Measurements from ENCODE around the gene PCDHGC3. TPM values are rescaled to one million over a fixed set of nuclear protein-coding genes. Genes with fewer than 3 reads are reported as not detected.

Gene PCDHGC3
- total RNA-seq, 2 donors from 2014 or later, result 13.1 to 22.2 TPM

DNA sequence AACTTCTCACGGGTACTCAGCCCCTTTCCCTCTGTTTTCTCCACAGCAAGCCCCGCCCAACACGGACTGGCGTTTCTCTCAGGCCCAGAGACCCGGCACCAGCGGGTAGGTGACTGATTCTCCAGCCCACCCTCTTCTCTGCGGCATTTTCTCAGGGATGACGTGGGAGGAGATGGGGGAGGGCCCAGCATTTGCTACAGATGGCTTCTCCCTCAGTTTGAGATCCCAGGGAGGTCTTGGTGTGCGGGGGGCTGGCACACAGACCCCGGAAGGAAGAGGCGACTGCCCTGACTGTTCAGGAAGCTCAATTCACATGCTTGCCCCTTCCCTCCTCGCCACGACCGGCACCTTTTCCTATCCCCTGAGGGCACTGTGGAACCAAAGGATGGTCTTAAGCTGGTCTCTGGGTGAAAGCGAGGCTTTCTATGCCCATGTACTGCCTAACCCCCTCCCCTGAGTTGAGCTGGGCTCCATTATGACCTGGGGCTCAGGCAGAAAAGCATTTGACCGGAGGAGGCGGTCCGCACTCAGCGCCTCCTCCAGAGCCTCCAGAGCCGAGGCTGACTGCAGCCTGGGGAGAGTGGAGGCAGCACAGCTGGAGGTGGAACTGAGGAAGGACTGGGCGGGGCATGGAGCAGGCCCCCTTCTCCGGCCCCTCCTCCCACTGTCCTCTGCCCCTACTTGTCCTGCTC is 19.1 kb downstream of the PCDHGC3 start:
- Histone ChIP-seq H3K36me3 (no peaks in the 10 kb centered on the region), H3K4me3 (no peak overlapping the region), H3K9ac (ENCODE audit: low read depth in 2 of 2, low read length in 2 of 2) (no peak overlapping the region), H3K9me3 (no peaks in the 10 kb centered on the region), H3K27me3 (peaks cover 11% of the 10 kb centered on the region), H3K27ac (no peak overlapping the region), H3K4me1 (no peaks in the 10 kb centered on the region)
- TF ChIP-seq, protein P1, sequence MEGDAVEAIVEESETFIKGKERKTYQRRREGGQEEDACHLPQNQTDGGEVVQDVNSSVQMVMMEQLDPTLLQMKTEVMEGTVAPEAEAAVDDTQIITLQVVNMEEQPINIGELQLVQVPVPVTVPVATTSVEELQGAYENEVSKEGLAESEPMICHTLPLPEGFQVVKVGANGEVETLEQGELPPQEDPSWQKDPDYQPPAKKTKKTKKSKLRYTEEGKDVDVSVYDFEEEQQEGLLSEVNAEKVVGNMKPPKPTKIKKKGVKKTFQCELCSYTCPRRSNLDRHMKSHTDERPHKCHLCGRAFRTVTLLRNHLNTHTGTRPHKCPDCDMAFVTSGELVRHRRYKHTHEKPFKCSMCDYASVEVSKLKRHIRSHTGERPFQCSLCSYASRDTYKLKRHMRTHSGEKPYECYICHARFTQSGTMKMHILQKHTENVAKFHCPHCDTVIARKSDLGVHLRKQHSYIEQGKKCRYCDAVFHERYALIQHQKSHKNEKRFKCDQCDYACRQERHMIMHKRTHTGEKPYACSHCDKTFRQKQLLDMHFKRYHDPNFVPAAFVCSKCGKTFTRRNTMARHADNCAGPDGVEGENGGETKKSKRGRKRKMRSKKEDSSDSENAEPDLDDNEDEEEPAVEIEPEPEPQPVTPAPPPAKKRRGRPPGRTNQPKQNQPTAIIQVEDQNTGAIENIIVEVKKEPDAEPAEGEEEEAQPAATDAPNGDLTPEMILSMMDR (IDR thresholded peaks at IDR 0.05), result no peak
- no peak for DNase-seq
- intact Hi-C loops (cut with DNase I), result no loop called here

DNA sequence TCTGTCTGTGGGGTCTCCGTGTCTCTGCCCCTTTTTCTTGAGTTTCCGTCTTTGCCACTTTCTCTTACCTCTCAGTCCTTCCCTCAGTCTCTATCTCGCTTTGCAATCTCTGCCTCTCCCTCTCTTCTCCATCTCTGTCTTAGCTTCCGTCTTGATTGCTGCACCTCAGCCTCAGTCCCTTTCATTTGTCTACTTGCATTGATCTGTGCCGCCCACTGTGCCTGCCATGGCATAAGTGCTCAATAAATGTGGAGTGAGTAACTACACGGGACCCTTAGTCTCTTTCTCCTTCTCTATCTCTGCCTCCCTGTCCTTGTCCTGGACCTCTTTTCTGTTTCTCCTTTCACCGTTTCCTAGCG is 19.7 kb downstream of the PCDHGC3 start:
- H3K27ac ChIP-seq, result no peak overlapping the region
- TF ChIP-seq, protein P1 (IDR thresholded peaks at IDR 0.05), result no peak
- no peaks in the 10 kb centered on the region for H3K36me3 ChIP-seq
- peaks cover 11% of the 10 kb centered on the region for H3K27me3 ChIP-seq
- no peak for DNase-seq
- H3K9me3 ChIP-seq, result no peaks in the 10 kb centered on the region
- H3K9ac ChIP-seq (ENCODE audit: low read depth in 2 of 2, low read length in 2 of 2), result no peak overlapping the region
- intact Hi-C loops (cut with DNase I), result no loop called here
- no peak overlapping the region for H3K4me3 ChIP-seq
- H3K4me1 ChIP-seq, result no peaks in the 10 kb centered on the region

DNA sequence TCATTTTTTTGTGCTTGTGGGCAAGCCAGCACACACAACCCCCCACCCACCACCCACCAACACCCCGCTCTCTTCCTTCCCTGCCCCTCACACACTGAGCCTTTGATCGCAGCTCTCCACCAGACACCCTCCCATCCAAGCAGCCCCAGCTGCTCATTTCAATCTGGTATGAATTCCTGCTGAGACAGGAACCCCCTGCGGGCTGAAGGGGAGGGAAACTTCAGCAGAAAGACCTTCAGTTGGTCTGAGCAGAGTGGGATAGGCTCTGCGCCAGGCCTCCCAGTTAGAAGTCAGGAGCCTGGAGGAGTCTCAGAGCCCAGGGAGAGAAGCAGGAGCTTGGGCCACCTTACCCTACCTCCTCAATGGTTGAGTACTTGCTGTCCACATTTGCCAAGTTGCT is 20.3 kb downstream of the PCDHGC3 start:
- Histone ChIP-seq H3K4me3 (no peak overlapping the region), H3K9ac (ENCODE audit: low read depth in 2 of 2, low read length in 2 of 2) (no peak overlapping the region), H3K9me3 (no peaks in the 10 kb centered on the region), H3K27me3 (peaks cover 11% of the 10 kb centered on the region), H3K4me1 (no peaks in the 10 kb centered on the region), H3K36me3 (no peaks in the 10 kb centered on the region), H3K27ac (no peak overlapping the region)
- DNase-seq, result no peak
- intact Hi-C loops (cut with DNase I), result no loop called here
- TF ChIP-seq, protein P1 (IDR thresholded peaks at IDR 0.05), result no peak

DNA sequence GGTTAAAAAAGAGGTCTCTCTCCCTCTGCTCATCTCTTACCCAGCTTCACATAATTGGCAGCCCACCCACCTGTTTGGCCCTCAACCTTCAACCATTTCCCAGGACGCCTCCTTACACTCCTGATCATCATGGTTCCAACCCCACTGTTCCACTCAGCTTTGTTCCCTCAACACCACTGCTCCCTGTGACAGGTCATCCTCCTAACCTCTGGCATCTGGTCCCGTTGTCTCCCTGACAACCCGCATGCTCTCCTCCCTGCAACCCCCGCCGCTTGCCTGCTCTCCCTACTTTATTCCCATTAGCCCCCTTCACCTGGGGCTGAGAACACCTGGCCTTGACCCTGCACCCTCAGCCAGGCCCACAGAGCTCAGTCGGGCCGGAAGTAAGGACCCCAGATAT is 26.0 kb downstream of the PCDHGC3 start:
- intact Hi-C loops (cut with DNase I), result no loop called here
- H3K4me3 ChIP-seq, result no peak overlapping the region
- TF ChIP-seq, protein P1 (IDR thresholded peaks at IDR 0.05), result no peak
- no peaks in the 10 kb centered on the region for H3K4me1 ChIP-seq
- DNase-seq, result no peak
- H3K27me3 ChIP-seq, result no peaks in the 10 kb centered on the region
- H3K9me3 ChIP-seq, result no peaks in the 10 kb centered on the region
- no peak overlapping the region for H3K9ac ChIP-seq (ENCODE audit: low read depth in 2 of 2, low read length in 2 of 2)
- H3K36me3 ChIP-seq, result no peaks in the 10 kb centered on the region
- H3K27ac ChIP-seq, result no peak overlapping the region

DNA sequence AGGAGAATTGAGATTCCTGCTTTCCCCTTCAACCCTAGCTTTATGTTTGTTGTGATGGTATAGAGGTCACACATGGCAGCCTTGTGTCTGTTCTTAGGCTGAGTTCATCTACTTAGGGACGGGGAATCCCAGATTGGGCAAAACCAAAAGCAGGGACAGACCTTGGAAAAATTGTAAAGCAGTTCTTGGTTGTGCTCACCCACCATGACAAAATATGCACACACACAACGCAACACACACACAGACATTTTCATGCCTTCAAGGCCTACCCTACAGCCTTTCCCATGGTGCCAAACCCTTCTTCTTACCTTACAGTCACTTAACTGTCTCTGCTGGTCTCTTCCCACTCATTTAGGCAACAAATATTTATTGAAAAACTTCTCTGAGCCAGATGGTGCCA is 27.9 kb downstream of the PCDHGC3 start:
- Histone ChIP-seq H3K9me3 (no peaks in the 10 kb centered on the region), H3K9ac (ENCODE audit: low read depth in 2 of 2, low read length in 2 of 2) (no peak overlapping the region), H3K4me1 (no peaks in the 10 kb centered on the region), H3K36me3 (no peaks in the 10 kb centered on the region), H3K4me3 (no peak overlapping the region), H3K27me3 (no peaks in the 10 kb centered on the region), H3K27ac (no peak overlapping the region)
- intact Hi-C loops (cut with DNase I), result no loop called here
- TF ChIP-seq, protein P1 (IDR thresholded peaks at IDR 0.05), result no peak
- no peak for DNase-seq

Measured in colonic mucosa (tissue), 4 donors.